GM20000 (cell line): ENCODE measurements around the gene INO80E.
"Not testable (repeated sequence)": the region's sequence is repeated elsewhere in the genome, so short reads cannot be mapped to it uniquely, and the experiment has no call there.

Experiments
- DNase-seq: peaks from one replicate; pipeline ENCODE4 v3.0.0; 2012; ENCODE audit warnings: low spot score
- CTCF ChIP-seq: IDR thresholded peaks from 2 replicates; pipeline ENCODE4 v1.5.1; 2012; ENCODE audit warnings: mild to moderate bottlenecking, control low read depth; ENCODE audit errors: extremely low read depth, missing control alignments

INO80E gene

DNA sequence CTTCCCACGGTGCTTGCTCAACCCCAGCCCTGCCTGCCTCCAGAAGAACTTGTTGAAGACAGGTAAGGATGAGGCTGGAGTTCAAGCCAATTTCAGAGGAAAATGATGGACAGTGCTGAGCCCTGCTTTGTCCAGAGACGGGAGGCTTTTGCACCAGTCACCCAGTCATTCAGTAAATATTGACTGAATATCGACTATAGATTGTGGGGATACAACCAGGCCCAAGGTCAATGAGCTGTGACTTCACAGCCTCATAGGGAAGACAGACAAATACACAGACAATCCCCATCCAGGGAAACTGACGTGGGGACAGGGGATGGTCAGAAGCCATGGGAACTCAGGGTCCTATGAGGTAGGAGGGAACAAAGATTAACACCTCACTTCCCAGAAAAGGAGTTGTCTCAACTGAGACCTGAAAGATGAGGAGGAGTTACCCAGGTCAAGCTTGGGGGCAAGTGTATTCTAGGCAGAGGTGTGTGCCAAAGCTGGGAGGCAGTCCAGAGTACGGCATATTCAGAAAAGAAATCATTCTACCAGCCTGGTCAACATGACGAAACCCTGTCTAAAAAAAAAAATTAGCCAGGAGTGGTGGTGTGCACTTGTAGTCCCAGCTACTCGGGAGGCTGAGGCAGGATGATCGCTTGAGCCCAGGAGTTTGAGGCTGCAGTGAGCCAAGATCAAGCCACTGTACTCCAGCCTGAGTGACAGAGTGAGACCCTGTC, 20.7 kb downstream of the INO80E start:
- no peak for TF ChIP-seq CTCF
- DNase-seq, result no peak

GRCh38 chr16:30017277-30017656, 21.2 kb downstream of the INO80E start:
- DNase-seq, result no peak
- TF ChIP-seq CTCF, result no peak

GRCh38 chr16:30017937-30018336, 21.9 kb downstream of the INO80E start:
- DNase-seq, result not testable (repeated sequence)

DNA sequence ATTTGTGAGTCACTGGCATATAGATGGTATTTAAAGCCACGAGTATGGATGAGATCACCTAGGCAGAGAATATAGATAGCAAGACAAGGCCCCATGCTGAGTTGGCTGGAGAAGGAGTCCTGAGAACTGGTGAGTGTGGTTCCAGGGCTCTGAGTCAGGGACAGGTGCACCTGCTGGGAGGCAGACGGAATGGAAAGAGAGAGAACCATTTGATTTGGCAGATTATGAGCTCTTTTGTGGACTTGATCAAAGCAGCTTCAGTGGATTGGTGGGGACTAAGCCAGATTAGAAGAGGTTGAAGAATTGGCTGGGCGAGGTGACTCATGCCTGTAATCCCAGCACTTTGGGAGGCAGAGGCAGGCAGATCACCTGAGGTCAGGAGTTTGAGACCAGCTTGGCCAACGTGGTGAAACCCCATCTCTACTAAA, 22.7 kb downstream of the INO80E start:
- TF ChIP-seq CTCF, result no peak
- no peak for DNase-seq

GRCh38 chr16:30022887-30023286, 26.8 kb downstream of the INO80E start, which contains the start of gene C16orf92:
Gene C16orf92 (plus strand): TSS chr16:30023198. CDS start chr16:30023341, 143 bp downstream.
- no peak for TF ChIP-seq CTCF
- no peak for DNase-seq

DNA sequence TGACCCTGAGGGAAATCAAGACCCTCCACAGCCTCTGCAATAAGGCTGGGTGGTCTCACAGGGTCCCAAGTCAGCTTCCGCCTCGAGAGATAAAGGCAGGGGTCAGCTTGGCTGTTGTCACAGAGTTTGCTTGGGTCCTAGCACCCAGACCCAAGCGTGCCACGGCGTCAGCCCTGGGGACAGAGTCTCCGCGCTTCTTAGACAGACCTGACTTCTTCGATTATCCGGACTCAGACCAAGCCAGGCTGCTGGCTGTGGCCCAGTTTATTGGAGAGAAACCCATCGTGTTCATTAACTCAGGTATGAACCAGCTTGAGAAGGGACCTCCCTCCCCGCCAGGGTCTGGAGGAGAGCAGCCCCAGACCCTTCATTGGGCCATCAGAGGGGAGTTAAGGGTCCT, 27.5 kb downstream of the INO80E start:
- DNase-seq, result no peak
- no peak for TF ChIP-seq CTCF

- DNase-seq, result no peak
- TF ChIP-seq CTCF, result no peak
These were observed 28.4 kb downstream of the INO80E start for GRCh38 chr16:30024451-30024850.

- TF ChIP-seq CTCF, result no peak
- DNase-seq, result no peak
These were observed 29.1 kb downstream of the INO80E start for GRCh38 chr16:30025156-30025555.
